HUDEP-2 (cell line): Measurements from ENCODE around the gene TTN.

Experiments
- DNase-seq, 76 experiments: peaks; one replicate each; lab custom pipeline; 2025; ENCODE audit not compliant: unreplicated experiment in 76 of 76; lab: John Stamatoyannopoulos, UW

TTN gene

DNA sequence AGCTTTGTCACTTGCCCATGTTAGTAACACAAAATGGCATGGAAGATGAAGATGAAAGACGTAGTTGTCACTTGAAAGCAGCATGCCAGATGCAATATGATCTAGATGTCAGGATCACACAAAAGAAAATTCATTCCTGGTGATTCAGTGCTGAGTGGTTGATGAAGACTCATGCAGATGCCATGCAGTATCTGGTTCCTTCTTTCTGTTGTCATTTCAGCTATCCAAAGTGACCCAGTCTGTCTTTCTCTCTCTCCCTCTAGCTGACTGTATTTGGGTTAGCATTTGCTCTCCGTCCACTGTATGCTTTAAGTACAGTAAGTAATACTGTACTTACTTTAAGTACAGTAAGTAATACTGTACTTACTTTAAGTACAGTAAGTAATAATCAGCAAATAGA, 50.4 kb downstream of the TTN start:
- DNase-seq: no peak

DNA sequence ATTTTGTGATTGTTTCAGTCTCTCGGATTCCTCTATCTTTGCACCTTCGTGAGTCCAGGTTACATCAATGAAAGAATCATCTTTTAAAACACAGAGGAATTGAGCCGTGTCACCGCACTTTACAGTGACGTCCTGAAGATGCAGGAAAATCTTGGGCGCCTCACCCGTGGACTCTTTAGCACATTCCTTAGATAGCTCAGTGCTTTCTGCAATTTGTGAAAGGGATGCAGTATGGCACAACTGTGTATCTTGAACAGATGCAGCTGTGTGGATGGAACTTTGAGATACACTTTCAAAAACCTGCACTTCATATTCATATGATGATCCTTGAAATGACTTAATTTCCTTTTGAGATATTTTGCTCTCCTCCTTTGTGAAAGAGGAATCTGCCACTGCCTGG, 50.9 kb downstream of the TTN start:
- no peak for DNase-seq

GRCh38 chr2:178747767-178748166, 59.5 kb downstream of the TTN start:
- no peak for DNase-seq

DNA sequence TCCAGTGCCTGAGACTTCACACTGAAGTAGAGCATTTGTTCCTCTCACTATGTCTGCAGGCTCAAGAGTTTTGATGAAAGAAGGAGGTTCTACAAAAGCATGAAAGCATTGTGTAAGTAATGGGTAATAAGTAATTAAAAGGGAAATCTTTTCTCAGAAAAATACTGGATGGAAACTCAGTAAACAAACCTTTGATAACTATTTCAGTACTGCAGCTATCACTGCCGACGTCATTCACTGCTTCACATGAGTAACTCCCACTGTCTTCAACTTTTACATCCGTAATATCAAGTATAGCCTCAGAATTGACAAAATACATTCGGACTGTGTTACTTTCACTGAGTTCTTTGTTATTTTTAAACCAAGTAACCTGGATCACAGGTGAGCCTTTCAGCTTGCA, 72.7 kb downstream of the TTN start:
- DNase-seq: no peak

- DNase-seq: no peak
Observed at GRCh38 chr2:178733975-178734374, 73.2 kb downstream of the TTN start.

GRCh38 chr2:178732913-178733312, 74.3 kb downstream of the TTN start:
- DNase-seq: no peak

DNA sequence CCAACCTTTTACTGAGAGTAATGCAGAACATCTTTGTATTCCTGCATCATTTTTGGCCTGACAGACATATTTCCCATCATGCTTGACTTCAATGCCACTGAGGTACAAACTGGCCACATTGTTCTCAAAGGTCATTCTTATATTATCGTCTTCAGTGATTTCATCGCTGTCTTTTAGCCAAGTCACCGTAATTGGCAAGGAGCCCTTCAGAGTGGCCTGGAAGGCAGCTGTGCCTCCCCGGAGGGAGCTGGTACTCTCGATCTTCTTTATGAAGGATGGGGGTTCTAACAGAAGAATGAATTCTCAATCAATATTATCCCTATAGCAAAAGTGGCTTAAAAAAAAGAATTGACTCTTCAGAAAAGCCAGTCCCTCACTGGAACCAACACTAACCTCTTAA, 75.9 kb downstream of the TTN start:
- no peak for DNase-seq

- DNase-seq: no peak
Observed at GRCh38 chr2:178730049-178730448, 77.2 kb downstream of the TTN start.

- DNase-seq: no peak
Observed at GRCh38 chr2:178723786-178724346, 83.4 kb downstream of the TTN start.

GRCh38 chr2:178722296-178722695, 84.9 kb downstream of the TTN start:
- no peak for DNase-seq

DNA sequence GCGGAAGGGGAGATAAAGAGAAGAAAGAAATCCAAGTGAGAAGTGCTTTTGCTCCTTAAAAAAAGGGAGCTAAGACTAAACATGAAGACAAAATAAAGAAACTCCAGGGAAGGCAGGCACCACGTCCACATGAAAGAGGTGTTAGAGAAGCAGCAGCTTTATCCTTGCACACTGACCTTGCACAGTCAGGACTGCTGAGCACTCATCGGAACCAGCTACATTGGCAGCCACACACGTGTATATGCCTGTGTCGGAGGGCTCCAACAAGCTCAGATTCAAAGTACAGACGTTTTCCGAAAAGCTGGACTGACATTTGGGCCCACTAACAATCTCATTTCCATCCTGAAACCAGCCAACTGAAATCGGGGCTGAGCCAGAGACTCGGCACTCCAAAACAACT, 88.2 kb downstream of the TTN start:
- no peak for DNase-seq

GRCh38 chr2:178718283-178718682, 88.9 kb downstream of the TTN start:
- DNase-seq: no peak

- no peak for DNase-seq
Observed at GRCh38 chr2:178716394-178716793, 90.8 kb downstream of the TTN start.

- DNase-seq: no peak
Observed at GRCh38 chr2:178715366-178715765, 91.9 kb downstream of the TTN start.

GRCh38 chr2:178707476-178707875, 99.7 kb downstream of the TTN start:
- no peak for DNase-seq

- DNase-seq: no peak
Observed at GRCh38 chr2:178704876-178705275, 102.3 kb downstream of the TTN start.

DNA sequence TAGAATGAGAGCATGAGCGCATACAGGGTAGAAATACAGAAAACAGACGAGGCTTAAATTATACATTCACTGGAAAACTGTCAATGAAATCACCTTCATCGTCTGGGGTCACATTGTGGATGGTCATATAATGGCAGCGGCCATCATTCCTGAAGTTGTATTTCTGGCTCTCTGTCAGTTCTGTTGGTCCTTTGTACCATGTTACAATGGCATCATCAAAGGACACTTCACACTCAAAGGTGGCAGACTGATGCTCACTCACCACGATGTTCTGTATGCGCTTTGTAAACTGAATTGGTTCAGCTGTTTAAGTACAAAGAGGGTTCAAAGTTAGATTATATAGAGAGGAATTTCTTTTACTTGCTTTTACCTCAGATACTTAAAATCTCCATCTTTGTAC, 104.9 kb downstream of the TTN start:
- no peak for DNase-seq

GRCh38 chr2:178700922-178701342, 106.3 kb downstream of the TTN start:
- peak in 3 of 76 experiments; percentile 6 to 15 (median 8) for DNase-seq

GRCh38 chr2:178700136-178700535, 107.1 kb downstream of the TTN start:
- DNase-seq: no peak

GRCh38 chr2:178692845-178693244, 114.4 kb downstream of the TTN start:
- no peak for DNase-seq

GRCh38 chr2:178689808-178690207, 117.4 kb downstream of the TTN start:
- DNase-seq: no peak

GRCh38 chr2:178683877-178684276, 123.3 kb downstream of the TTN start:
- no peak for DNase-seq

GRCh38 chr2:178681081-178681480, 126.1 kb downstream of the TTN start:
- DNase-seq: no peak
